Urinary bladder (tissue), 4 donors: ENCODE measurements around the gene SART3. TPM values are rescaled to one million over a fixed set of nuclear protein-coding genes. Genes with fewer than 3 reads are reported as not detected.

ENCODE experiments used
- DNase-seq: peaks from one replicate; pipeline ENCODE4 v3.0.0-alpha.2; 2015; ENCODE audit errors: extremely low spot score
- H3K27ac ChIP-seq: one replicate; pipeline ENCODE4 v1.5.1; 2013; ENCODE audit warnings: low read depth, mild to moderate bottlenecking, moderate library complexity
- H3K36me3 ChIP-seq: one replicate; pipeline ENCODE4 v1.6.1; 2013; ENCODE audit warnings: mild to moderate bottlenecking, moderate library complexity; ENCODE audit not compliant: insufficient read depth
- H3K4me1 ChIP-seq: one replicate; pipeline ENCODE4 v1.6.1; 2013; ENCODE audit warnings: mild to moderate bottlenecking, moderate library complexity; ENCODE audit not compliant: insufficient read depth
- H3K4me3 ChIP-seq: one replicate; pipeline ENCODE4 v1.5.1; 2013; ENCODE audit warnings: low read depth, low read length
- WGBS: extraction: QIAGEN DNeasy Blood & Tissue Kit; methylation state at CpG from one replicate; pipeline ENCODE4 v1.1.7; 2013; 5-methylcytosine and 5-hydroxymethylcytosine counted together
- polyA plus RNA-seq: library from polyadenylated mRNA; stranded (reverse); fragments of 200-250 nt; gene quantifications from one replicate; pipeline ENCODE4 v1.2.3, GENCODE V29; 2013
- total RNA-seq: library from RNA; depleted of rRNA; stranded (reverse); fragments of >200 nt; gene quantifications from one replicate; pipeline ENCODE4 v1.2.3, GENCODE V29; 2014
- donor health status: healthy with polysubstance abuse.
- donor health status: healthy.

SART3 gene
- total RNA-seq (60.9 TPM), polyA plus RNA-seq (29.3 TPM)

GRCh38 chr12:108560752-108561719 is at the start of gene SART3:
SART3 (minus strand) TSS chr12:108561173; CDS start chr12:108561154, 19 bp downstream.
- WGBS, result under 1% methylated on average over 57 of the region's 57 CpGs
- no peaks in the 10 kb centered on the region for H3K4me1 ChIP-seq
- peak; percentile 85 for DNase-seq

GRCh38 chr12:108610336-108610815 is 49.4 kb upstream of the SART3 start:
- no peak overlapping the region for H3K27ac ChIP-seq

More at GRCh38 chr12:108560752-108561719, at the start of gene SART3:
- H3K4me3 ChIP-seq, result peak within 1 kb of the TSS; percentile 94
- H3K36me3 ChIP-seq, result peaks cover 3% of the 10 kb centered on the region
- peak within 1 kb of the TSS; percentile 55 for H3K27ac ChIP-seq

GRCh38 chr12:108609537-108610335 is 48.8 kb upstream of the SART3 start:
- H3K27ac ChIP-seq, result no peak overlapping the region
- H3K4me1 ChIP-seq, result no peaks in the 10 kb centered on the region
- WGBS, result 34% methylated on average over 21 of the region's 21 CpGs

More at GRCh38 chr12:108610336-108610815, 49.4 kb upstream of the SART3 start:
- H3K4me3 ChIP-seq, result no peak overlapping the region
- no peaks in the 10 kb centered on the region for H3K4me1 ChIP-seq
- WGBS, result 88% methylated on average over 8 of the region's 8 CpGs
- DNase-seq, result no peak
- no peaks in the 10 kb centered on the region for H3K36me3 ChIP-seq

GRCh38 chr12:108608616-108609015 is 47.6 kb upstream of the SART3 start:
- no peak overlapping the region for H3K27ac ChIP-seq
- no peak for DNase-seq
- 85% methylated on average over 5 of the region's 5 CpGs for WGBS
- H3K4me1 ChIP-seq, result no peaks in the 10 kb centered on the region
- no peaks in the 10 kb centered on the region for H3K36me3 ChIP-seq
- no peak overlapping the region for H3K4me3 ChIP-seq

More at GRCh38 chr12:108609537-108610335, 48.8 kb upstream of the SART3 start:
- DNase-seq, result peak; percentile 80
- Histone ChIP-seq H3K36me3 (no peaks in the 10 kb centered on the region), H3K4me3 (no peak overlapping the region)

- Histone ChIP-seq H3K27ac (no peak overlapping the region), H3K4me3 (no peak overlapping the region), H3K36me3 (no peaks in the 10 kb centered on the region), H3K4me1 (no peaks in the 10 kb centered on the region)
- DNase-seq, result no peak
- 91% methylated on average over 10 of the region's 10 CpGs for WGBS
Measured at GRCh38 chr12:108607981-108608600, 47.1 kb upstream of the SART3 start.

GRCh38 chr12:108606492-108606891 is 45.5 kb upstream of the SART3 start:
- H3K36me3 ChIP-seq, result no peaks in the 10 kb centered on the region
- H3K4me3 ChIP-seq, result no peak overlapping the region
- no peak for DNase-seq
- no peak overlapping the region for H3K27ac ChIP-seq
- WGBS, result 63% methylated on average over 9 of the region's 9 CpGs
- no peaks in the 10 kb centered on the region for H3K4me1 ChIP-seq

- DNase-seq, result no peak
- no peaks in the 10 kb centered on the region for H3K4me1 ChIP-seq
- no peaks in the 10 kb centered on the region for H3K36me3 ChIP-seq
- H3K4me3 ChIP-seq, result no peak overlapping the region
- no peak overlapping the region for H3K27ac ChIP-seq
- WGBS, result 98% methylated on average over 4 of the region's 4 CpGs
Measured at GRCh38 chr12:108605690-108606406, 44.9 kb upstream of the SART3 start.

GRCh38 chr12:108605000-108605689 is 44.2 kb upstream of the SART3 start:
- H3K27ac ChIP-seq, result no peak overlapping the region
- H3K36me3 ChIP-seq, result no peaks in the 10 kb centered on the region
- H3K4me3 ChIP-seq, result no peak overlapping the region
- H3K4me1 ChIP-seq, result no peaks in the 10 kb centered on the region
- DNase-seq, result no peak
- WGBS, result 69% methylated on average over 3 of the region's 3 CpGs

- no peaks in the 10 kb centered on the region for H3K4me1 ChIP-seq
- H3K36me3 ChIP-seq, result no peaks in the 10 kb centered on the region
- DNase-seq, result no peak
- 51% methylated on average over 14 of the region's 14 CpGs for WGBS
- H3K27ac ChIP-seq, result no peak overlapping the region
- H3K4me3 ChIP-seq, result no peak overlapping the region
Measured at GRCh38 chr12:108604208-108604941, 43.4 kb upstream of the SART3 start.

- Histone ChIP-seq H3K36me3 (no peaks in the 10 kb centered on the region), H3K4me3 (no peak overlapping the region), H3K27ac (no peak overlapping the region), H3K4me1 (no peaks in the 10 kb centered on the region)
- WGBS, result 85% methylated on average over 4 of the region's 4 CpGs
- no peak for DNase-seq
Measured at GRCh38 chr12:108603743-108604142, 42.8 kb upstream of the SART3 start.

- H3K4me3 ChIP-seq, result no peak overlapping the region
- 83% methylated on average over 15 of the region's 15 CpGs for WGBS
- H3K4me1 ChIP-seq, result no peaks in the 10 kb centered on the region
- no peak for DNase-seq
- no peaks in the 10 kb centered on the region for H3K36me3 ChIP-seq
- H3K27ac ChIP-seq, result no peak overlapping the region
Measured at GRCh38 chr12:108602976-108603704, 42.2 kb upstream of the SART3 start.
